Breast epithelium (tissue), 4 donors: ENCODE results near the gene EPB41. TPM values are rescaled to one million over a fixed set of nuclear protein-coding genes. Genes with fewer than 3 reads are reported as not detected.

Experiments used
- DNase-seq, 2 donors: peaks; one replicate each; pipeline ENCODE4 v3.0.0-alpha.2; 2019; ENCODE audit warnings: low spot score in 2 of 2
- H3K27ac ChIP-seq, 2 donors: fragments of 200-600 bp; sonication (generic) in 1 of 2; one replicate each; pipeline ENCODE4 v1.5.1; 2016 to 2019; ENCODE audit warnings: mild to moderate bottlenecking in 1 of 2
- H3K27me3 ChIP-seq, 2 donors: fragments of 200-600 bp; sonication (generic) in 1 of 2; one replicate each; pipeline versions ENCODE4 v1.5.1 to v1.6.0; 2017 to 2019; ENCODE audit warnings: control low read depth in 1 of 2, mild to moderate bottlenecking in 1 of 2
- H3K36me3 ChIP-seq: fragments of 200-600 bp; one replicate; pipeline ENCODE4 v1.5.1; 2019
- H3K4me1 ChIP-seq, 2 donors: fragments of 200-600 bp; sonication (generic); one replicate each; pipeline ENCODE4 v1.5.1; 2016 to 2019; ENCODE audit warnings: control low read depth in 1 of 2
- H3K4me3 ChIP-seq, 3 donors: fragments of 200-600 bp; sonication (generic); 1 replicate in 2 of 3; 2 replicates in 1 of 3; pipeline ENCODE4 v1.5.1; 2016 to 2019; ENCODE audit warnings: mild to moderate bottlenecking in 3 of 3, moderate library complexity in 2 of 3
- H3K9me3 ChIP-seq, 2 donors: fragments of 200-600 bp; sonication (generic) in 1 of 2; one replicate each; pipeline ENCODE4 v1.5.1; 2016 to 2019; ENCODE audit warnings: control low read depth in 1 of 2
- CTCF ChIP-seq, 3 donors: fragments of 450-650 bp; IDR thresholded peaks; one replicate each; pipeline ENCODE4 v1.5.1; 2016 to 2017; ENCODE audit warnings: antibody characterized with exemption in 3 of 3, mild to moderate bottlenecking in 3 of 3, moderate library complexity in 3 of 3
- POLR2A ChIP-seq: fragments of 450-650 bp; IDR thresholded peaks from one replicate; pipeline ENCODE4 v1.6.1; 2016; ENCODE audit warnings: antibody characterized with exemption, mild to moderate bottlenecking, moderate library complexity
- POLR2AphosphoS5 ChIP-seq, 3 donors: sonication (generic); formaldehyde crosslinking; IDR thresholded peaks; one replicate each; pipeline ENCODE4 v1.6.1; 2017; ENCODE audit warnings: antibody characterized with exemption in 3 of 3
- intact Hi-C: fragments of 100-400 bp; cut with DNase I; formaldehyde crosslinking; loops from one replicate; pipeline ENCODE4 v1.15.1; 2023; ENCODE audit warnings: low total_unique reads
- total RNA-seq, 3 donors: library from RNA; depleted of rRNA; stranded (reverse); fragments of >200 nt; gene quantifications; one replicate each; pipeline ENCODE4 v1.1.0, GENCODE V29; 2016

EPB41 gene
- total RNA-seq, 3 donors from 2014 or later, result 36.2 to 67.2 (median 51.8) TPM

DNA sequence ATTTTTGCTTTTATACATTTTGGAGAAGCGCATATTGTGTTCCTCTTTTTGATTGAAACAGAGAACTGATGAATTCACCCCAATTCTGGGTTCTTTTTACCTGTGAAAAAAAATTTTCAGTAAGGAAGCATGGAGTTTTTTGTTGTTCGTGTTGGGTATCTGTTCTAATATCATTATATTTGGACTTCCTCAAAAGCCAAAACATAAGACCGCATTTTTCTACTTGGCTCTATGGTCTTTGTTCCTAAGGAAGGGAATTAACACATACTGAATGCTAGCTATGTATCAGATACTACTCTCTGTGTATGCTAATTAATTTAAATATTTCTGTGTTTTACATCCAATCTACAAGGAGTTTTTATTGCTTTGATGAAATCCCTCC lies 12.9 kb downstream of the EPB41 start:
- Histone ChIP-seq H3K4me3 (no peak overlapping the region), H3K36me3 (no peaks in the 10 kb centered on the region), H3K4me1 (no peaks in the 10 kb centered on the region), H3K9me3 (no peaks in the 10 kb centered on the region), H3K27me3 (no peaks in the 10 kb centered on the region), H3K27ac (peak overlapping the region in 1 of 2 donors; percentile 14)
- DNase-seq, result no peak
- no peak for TF ChIP-seq POLR2AphosphoS5 (IDR thresholded peaks at IDR 0.05)
- no peak for TF ChIP-seq CTCF (IDR thresholded peaks at IDR 0.05)
- TF ChIP-seq POLR2A, result no peak
- intact Hi-C loops, result no loop called here

DNA sequence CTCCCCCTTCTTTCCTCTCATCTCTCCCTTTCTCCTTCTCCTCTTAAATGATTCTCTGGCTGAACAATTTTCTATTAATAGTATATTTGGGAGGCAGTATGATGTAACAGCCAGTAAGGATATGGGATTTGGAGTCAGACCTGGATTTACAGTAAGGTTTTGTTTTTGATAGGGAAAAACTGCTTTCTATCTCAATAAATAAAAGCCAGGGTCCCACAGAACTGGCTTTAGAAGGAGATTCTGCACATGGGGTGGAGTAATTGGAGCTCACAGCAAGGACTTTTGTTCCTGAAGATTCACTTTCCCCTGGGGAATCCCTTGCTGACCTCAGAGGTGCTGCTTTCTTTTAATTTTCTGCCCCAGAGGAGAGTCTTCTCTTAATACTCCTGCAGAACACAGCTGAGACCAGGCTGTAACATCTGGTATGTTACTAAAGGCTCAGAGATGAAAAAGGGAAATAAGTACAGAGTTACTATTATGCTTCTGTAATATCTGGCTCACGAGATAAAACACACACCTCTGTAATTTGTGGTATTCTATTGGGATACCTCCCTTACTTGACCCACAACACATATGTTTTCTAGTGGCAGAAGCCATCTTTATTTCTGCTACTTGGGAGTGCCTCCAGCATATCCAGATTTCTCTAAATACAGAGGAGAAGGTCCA lies 13.4 kb downstream of the EPB41 start:
- H3K9me3 ChIP-seq, result no peaks in the 10 kb centered on the region
- H3K27me3 ChIP-seq, result no peaks in the 10 kb centered on the region
- DNase-seq, result no peak
- H3K36me3 ChIP-seq, result no peaks in the 10 kb centered on the region
- peak overlapping the region in 1 of 2 donors; percentile 14 for H3K27ac ChIP-seq
- intact Hi-C loops, result no loop called here
- no peak overlapping the region for H3K4me3 ChIP-seq
- TF ChIP-seq POLR2AphosphoS5 (IDR thresholded peaks at IDR 0.05) (no peak), CTCF (IDR thresholded peaks at IDR 0.05) (no peak), POLR2A (no peak)
- no peaks in the 10 kb centered on the region for H3K4me1 ChIP-seq

GRCh38 chr1:28928314-28928941 lies 14.1 kb downstream of the EPB41 start:
- DNase-seq, result no peak
- Histone ChIP-seq H3K4me3 (no peak overlapping the region), H3K9me3 (no peaks in the 10 kb centered on the region), H3K27ac (no peak overlapping the region), H3K27me3 (no peaks in the 10 kb centered on the region), H3K4me1 (no peaks in the 10 kb centered on the region), H3K36me3 (no peaks in the 10 kb centered on the region)
- TF ChIP-seq POLR2AphosphoS5 (IDR thresholded peaks at IDR 0.05) (no peak), POLR2A (no peak), CTCF (IDR thresholded peaks at IDR 0.05) (no peak)
- intact Hi-C loops, result no loop called here

GRCh38 chr1:28933277-28933676 lies 18.9 kb downstream of the EPB41 start:
- intact Hi-C loops, result loop anchor here (10.0 kb wide), 1 partner anchor 1932 kb away; no protein-coding TSS in a partner anchor
- Histone ChIP-seq H3K27ac (no peak overlapping the region), H3K36me3 (no peaks in the 10 kb centered on the region), H3K27me3 (no peaks in the 10 kb centered on the region), H3K4me1 (no peaks in the 10 kb centered on the region), H3K4me3 (no peak overlapping the region), H3K9me3 (no peaks in the 10 kb centered on the region)
- DNase-seq, result no peak
- TF ChIP-seq POLR2AphosphoS5 (IDR thresholded peaks at IDR 0.05), result no peak
- no peak for TF ChIP-seq POLR2A
- no peak for TF ChIP-seq CTCF (IDR thresholded peaks at IDR 0.05)

GRCh38 chr1:28933918-28934317 lies 19.5 kb downstream of the EPB41 start:
- Histone ChIP-seq H3K36me3 (no peaks in the 10 kb centered on the region), H3K4me3 (no peak overlapping the region), H3K27ac (no peak overlapping the region), H3K9me3 (no peaks in the 10 kb centered on the region), H3K27me3 (no peaks in the 10 kb centered on the region), H3K4me1 (no peaks in the 10 kb centered on the region)
- no peak for DNase-seq
- TF ChIP-seq POLR2A, result no peak
- no peak for TF ChIP-seq POLR2AphosphoS5 (IDR thresholded peaks at IDR 0.05)
- TF ChIP-seq CTCF (IDR thresholded peaks at IDR 0.05), result no peak
- intact Hi-C loops, result loop anchor here (10.0 kb wide), 1 partner anchor 1931 kb away; no protein-coding TSS in a partner anchor
